Measurements from ENCODE around the gene SEPTIN2.

- TF ChIP-seq POLR2A (IDR thresholded peaks at IDR 0.05), result no peak
- no peak for TF ChIP-seq CTCF (IDR thresholded peaks at IDR 0.05)
These were observed 42.7 kb downstream of the SEPTIN2 start for GRCh38 chr2:241358470-241358869.

All from heart left ventricle (tissue), 13 donors.